CD8-positive, alpha-beta memory T cell (primary cell): ENCODE measurements around the gene FOXK1. TPM values are rescaled to one million over a fixed set of nuclear protein-coding genes. Genes with fewer than 3 reads are reported as not detected.

ENCODE experiments used
- CTCF ChIA-PET: fragments of 350-600 bp; sonication (Branson Sonifier 250); formaldehyde crosslinking; loops from one replicate; lab custom pipeline; 2021; ENCODE audit warnings: antibody characterized with exemption; lab: Charles Lee
- POLR2A ChIA-PET: fragments of 350-600 bp; sonication (Branson Sonifier 250); formaldehyde crosslinking; loops from one replicate; lab custom pipeline; 2021; ENCODE audit warnings: antibody characterized with exemption; lab: Charles Lee
- DNase-seq, 5 donors: peaks; one replicate each; pipeline versions ENCODE4 v3.0.0 to v3.0.0-alpha.2; 2020 to 2022; ENCODE audit warnings: mixed read lengths in 1 of 5
- H3K27ac ChIP-seq: one replicate; pipeline ENCODE4 v1.7.0; 2013; ENCODE audit warnings: low read depth, mild to moderate bottlenecking, low read length, moderate library complexity
- H3K27me3 ChIP-seq: 2 replicates; pipeline ENCODE4 v1.7.0; 2013; ENCODE audit warnings: low read length, mild to moderate bottlenecking; ENCODE audit not compliant: insufficient read depth, poor library complexity, severe bottlenecking
- H3K36me3 ChIP-seq: 2 replicates; pipeline ENCODE4 v1.7.0; 2013; ENCODE audit warnings: mild to moderate bottlenecking, low read length, moderate library complexity; ENCODE audit not compliant: insufficient read depth
- H3K4me1 ChIP-seq: 2 replicates; pipeline ENCODE4 v1.7.0; 2013; ENCODE audit warnings: mild to moderate bottlenecking, low read length, moderate library complexity; ENCODE audit not compliant: insufficient read depth
- H3K4me3 ChIP-seq: 2 replicates; pipeline ENCODE4 v1.7.0; 2013; ENCODE audit warnings: mild to moderate bottlenecking, low read length
- H3K9me3 ChIP-seq: 2 replicates; pipeline ENCODE4 v1.7.0; 2013; ENCODE audit warnings: mild to moderate bottlenecking, low read length
- H3K27ac Mint-ChIP-seq, 8 donors: one replicate each; pipeline ENCODE4 v1.8.0; 2020 to 2021; ENCODE audit warnings: mixed read lengths in 8 of 8, mild to moderate bottlenecking in 6 of 8, inconsistent platforms in 3 of 8, moderate library complexity in 3 of 8
- H3K27me3 Mint-ChIP-seq, 2 donors: one replicate each; pipeline ENCODE4 v1.8.0; 2020 to 2021; ENCODE audit warnings: mixed read lengths in 2 of 2, mild to moderate bottlenecking in 1 of 2, moderate library complexity in 1 of 2
- H3K36me3 Mint-ChIP-seq, 3 donors: one replicate each; pipeline ENCODE4 v1.8.0; 2020 to 2021; ENCODE audit warnings: mixed read lengths in 3 of 3, inconsistent platforms in 1 of 3, mild to moderate bottlenecking in 1 of 3
- H3K4me1 Mint-ChIP-seq, 3 donors: one replicate each; pipeline ENCODE4 v1.8.0; 2020 to 2021; ENCODE audit warnings: mixed read lengths in 3 of 3, inconsistent platforms in 1 of 3, mild to moderate bottlenecking in 1 of 3
- H3K4me3 Mint-ChIP-seq, 7 donors: one replicate each; pipeline ENCODE4 v1.8.0; 2020 to 2021; ENCODE audit warnings: mixed read lengths in 7 of 7, mild to moderate bottlenecking in 6 of 7, moderate library complexity in 4 of 7, inconsistent platforms in 2 of 7
- H3K9me3 Mint-ChIP-seq, 5 donors: one replicate each; pipeline ENCODE4 v1.8.0; 2020 to 2022; ENCODE audit warnings: mixed read lengths in 5 of 5, mild to moderate bottlenecking in 3 of 5, moderate library complexity in 2 of 5, inconsistent platforms in 1 of 5
- polyA plus RNA-seq: library from polyadenylated mRNA; unstranded; fragments of 300-500 nt; fragmentation: Illumina TruSeq; gene quantifications from one replicate; pipeline ENCODE4 v1.2.3, GENCODE V29; 2021
- total RNA-seq, 2 experiments: library from RNA; stranded (reverse); gene quantifications; one replicate each; pipeline ENCODE4 v1.2.3, GENCODE V29; 2021

FOXK1 gene
- total and polyA plus RNA-seq, 3 experiments from 2014 or later: 4.5 to 38.4 (median 35.6) TPM

DNA sequence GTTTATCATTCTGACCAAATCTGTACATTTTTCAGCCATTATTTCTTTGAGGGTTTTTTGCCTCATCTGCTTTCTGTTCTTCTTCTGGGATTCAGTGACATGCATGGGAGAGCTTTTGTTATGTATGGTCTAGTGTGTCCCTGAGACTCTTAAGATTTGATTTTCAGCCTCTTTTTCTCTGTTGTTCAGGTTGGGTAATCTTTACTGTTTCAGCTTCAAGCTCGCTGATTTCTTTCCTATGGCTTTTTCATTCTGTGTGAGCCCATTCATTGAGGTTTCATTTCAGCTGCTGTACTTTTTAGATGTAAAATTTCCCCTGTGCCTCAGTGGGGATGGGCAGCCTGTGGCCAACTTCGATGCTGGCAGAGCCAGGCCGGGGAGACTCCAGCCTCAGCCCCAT, 38.1 kb downstream of the FOXK1 start:
- no peak for DNase-seq
- H3K9me3 Mint-ChIP-seq: no peaks in the 10 kb centered on the region
- H3K4me3 ChIP-seq: no peak overlapping the region
- peaks cover 0 to 60% (median 3%) of the 10 kb centered on the region in 3 donors for H3K36me3 Mint-ChIP-seq
- peaks cover 12% of the 10 kb centered on the region for H3K4me1 ChIP-seq
- H3K4me3 Mint-ChIP-seq: no peak overlapping the region
- no peaks in the 10 kb centered on the region for H3K27me3 ChIP-seq
- H3K4me1 Mint-ChIP-seq: peaks cover 42 to 80% (median 73%) of the 10 kb centered on the region in 3 donors
- H3K27ac ChIP-seq: no peak overlapping the region
- ChIA-PET POLR2A (no interaction called here), CTCF (no interaction called here)
- H3K36me3 ChIP-seq: no peaks in the 10 kb centered on the region
- peaks cover 0 to 3% of the 10 kb centered on the region in 2 donors for H3K27me3 Mint-ChIP-seq
- H3K27ac Mint-ChIP-seq: peak overlapping the region in 4 of 8 donors; percentile 35 to 65 (median 54)
- H3K9me3 ChIP-seq: no peaks in the 10 kb centered on the region

DNA sequence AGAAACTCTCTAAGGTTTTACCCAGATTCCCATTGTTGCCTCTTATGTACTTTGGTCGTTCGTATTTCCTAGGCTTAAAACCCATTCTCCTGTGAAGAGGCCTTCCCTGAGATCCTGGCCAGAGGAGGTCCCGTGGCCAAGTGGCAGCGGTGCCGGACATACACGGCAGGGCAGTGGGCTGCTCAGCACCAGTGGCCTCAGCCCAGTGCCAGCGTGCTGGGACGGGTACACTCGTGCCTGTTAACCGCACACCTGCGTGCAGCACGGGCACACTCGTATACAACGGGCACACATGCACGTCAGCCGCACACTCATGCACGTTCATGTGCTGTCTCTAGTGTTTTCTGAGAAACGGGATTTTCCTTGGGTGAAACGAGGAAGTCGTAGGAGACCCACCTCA, 40.2 kb downstream of the FOXK1 start:
- CTCF ChIA-PET: no interaction called here
- DNase-seq: no peak
- H3K36me3 ChIP-seq: no peaks in the 10 kb centered on the region
- peaks cover 12% of the 10 kb centered on the region for H3K4me1 ChIP-seq
- H3K4me3 ChIP-seq: no peak overlapping the region
- Mint-ChIP-seq H3K27ac (no peak overlapping the region), H3K27me3 (peaks cover 0 to 3% of the 10 kb centered on the region in 2 donors), H3K4me3 (no peak overlapping the region), H3K9me3 (no peaks in the 10 kb centered on the region), H3K4me1 (peaks cover 37 to 72% (median 68%) of the 10 kb centered on the region in 3 donors), H3K36me3 (peaks cover 0 to 66% (median 3%) of the 10 kb centered on the region in 3 donors)
- POLR2A ChIA-PET: no interaction called here
- H3K27ac ChIP-seq: no peak overlapping the region
- no peaks in the 10 kb centered on the region for H3K9me3 ChIP-seq
- no peaks in the 10 kb centered on the region for H3K27me3 ChIP-seq

DNA sequence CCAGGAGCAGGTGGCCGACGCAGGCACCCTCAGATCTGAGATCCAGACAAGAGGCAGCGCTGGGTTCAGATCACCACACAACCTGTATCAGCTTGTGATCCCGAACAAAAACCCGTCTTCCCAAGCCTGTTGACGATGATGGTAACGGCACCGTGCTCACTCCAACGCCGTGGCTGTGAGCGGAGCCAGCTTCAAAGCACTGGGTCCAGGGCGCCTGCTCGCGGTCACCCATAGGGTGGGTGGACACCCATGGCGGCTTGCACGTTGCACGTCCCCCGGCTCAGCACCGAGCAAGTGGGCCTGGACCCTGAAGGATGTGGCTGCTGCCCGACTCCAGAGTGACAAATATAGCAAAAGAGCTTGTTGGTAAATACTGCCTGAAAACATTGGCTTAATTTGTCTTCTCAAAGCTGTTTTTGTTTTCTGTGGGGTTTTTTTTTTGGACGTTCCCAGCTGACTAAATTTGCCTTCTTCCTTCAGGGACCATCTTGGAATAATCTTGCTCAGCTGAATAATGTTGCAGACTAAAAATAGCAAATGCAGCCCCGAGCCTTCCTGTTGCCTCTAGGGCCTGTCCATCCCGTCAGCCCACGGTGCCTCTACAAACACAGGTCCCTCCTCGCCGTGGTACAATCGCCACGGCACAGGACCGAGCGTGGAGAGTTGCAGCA, 41.0 kb downstream of the FOXK1 start:
- no peak overlapping the region for H3K4me3 ChIP-seq
- H3K36me3 Mint-ChIP-seq: peaks cover 0 to 66% (median 3%) of the 10 kb centered on the region in 3 donors
- H3K9me3 ChIP-seq: no peaks in the 10 kb centered on the region
- H3K27ac ChIP-seq: no peak overlapping the region
- POLR2A ChIA-PET: interaction anchor here (0.5 kb wide), 1 partner anchor 673 kb away, joined by 3 read pairs; no protein-coding TSS in a partner anchor
- peak overlapping the region in 2 of 8 donors; percentile 14 to 38 for H3K27ac Mint-ChIP-seq
- CTCF ChIA-PET: interaction anchor here (1.2 kb wide), 1 partner anchor 23 kb away, joined by 4 read pairs; no protein-coding TSS in a partner anchor
- no peaks in the 10 kb centered on the region for H3K9me3 Mint-ChIP-seq
- H3K4me1 Mint-ChIP-seq: peaks cover 35 to 67% (median 60%) of the 10 kb centered on the region in 3 donors
- no peaks in the 10 kb centered on the region for H3K36me3 ChIP-seq
- peaks cover 12% of the 10 kb centered on the region for H3K4me1 ChIP-seq
- H3K27me3 ChIP-seq: no peaks in the 10 kb centered on the region
- H3K27me3 Mint-ChIP-seq: peaks cover 0 to 2% of the 10 kb centered on the region in 2 donors
- DNase-seq: no peak
- no peak overlapping the region for H3K4me3 Mint-ChIP-seq

DNA sequence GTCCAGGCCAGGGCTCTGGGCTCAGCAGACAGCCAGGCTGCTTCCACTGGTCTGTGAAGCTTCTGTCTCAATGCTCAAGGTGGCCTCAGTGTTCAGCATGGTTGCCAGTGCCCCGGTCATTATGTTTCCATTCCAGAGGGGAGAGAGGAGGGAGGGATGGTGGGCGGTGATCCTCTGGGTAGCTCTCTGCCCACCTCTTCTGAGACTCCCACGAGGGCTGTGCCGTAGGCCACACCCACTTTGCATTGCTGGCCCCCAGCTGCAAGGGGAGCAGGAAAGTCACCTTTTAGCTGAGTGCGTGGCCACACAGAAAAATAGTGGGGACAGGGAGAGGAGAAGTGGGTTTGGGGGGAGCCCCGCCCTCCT, 42.5 kb downstream of the FOXK1 start:
- peak overlapping the region; percentile 64 for H3K4me3 ChIP-seq
- peaks cover 0 to 64% (median 5%) of the 10 kb centered on the region in 3 donors for H3K36me3 Mint-ChIP-seq
- peak overlapping the region; percentile 83 to 93 (median 87) for H3K4me3 Mint-ChIP-seq

DNA sequence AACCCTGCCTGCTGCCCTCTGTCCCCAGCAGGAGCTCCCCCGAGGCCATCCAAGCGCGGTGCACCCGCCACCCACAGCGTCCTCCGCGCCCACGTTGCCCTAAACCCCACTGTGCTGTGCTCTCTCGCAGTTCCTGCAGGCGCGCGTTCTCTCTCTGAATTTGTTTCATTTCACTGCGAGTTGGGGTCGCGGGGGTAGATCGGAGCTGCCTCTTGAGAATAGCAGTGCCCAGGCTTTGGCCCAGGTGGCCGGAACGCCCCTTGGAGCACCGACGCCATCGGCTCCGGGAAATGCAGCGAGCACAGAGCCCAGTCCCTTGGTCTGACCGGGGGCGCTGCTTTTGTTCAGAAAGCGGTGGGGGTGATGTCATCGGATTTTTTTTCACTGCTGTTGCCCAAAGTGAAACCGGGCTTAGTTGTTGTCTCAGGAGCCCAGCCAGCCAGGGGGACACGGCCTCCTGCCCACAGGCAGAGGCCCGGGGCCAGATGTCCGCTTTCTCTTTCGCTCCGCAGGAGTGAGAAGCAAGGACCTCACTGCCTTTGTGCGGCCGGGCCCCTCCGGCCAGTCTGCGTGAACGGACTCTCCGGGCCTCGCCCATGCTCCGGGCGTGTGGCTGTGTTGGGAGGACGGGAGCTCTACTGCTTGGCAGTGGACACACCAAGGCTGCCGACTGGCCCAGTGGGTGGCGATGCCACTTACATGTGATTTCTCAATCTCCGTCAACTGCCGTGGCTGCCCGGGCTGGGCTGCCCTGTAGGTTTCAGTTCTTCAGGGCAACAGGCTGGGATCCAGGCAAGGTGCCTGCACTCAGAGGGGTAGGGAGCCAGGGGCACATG, 43.1 kb downstream of the FOXK1 start:
- peaks cover 14% of the 10 kb centered on the region for H3K4me1 ChIP-seq
- DNase-seq: peak; percentile 22 to 81 (median 57)
- Mint-ChIP-seq H3K27ac (peak overlapping the region; percentile 32 to 96 (median 90)), H3K27me3 (peaks cover 0 to under 1% of the 10 kb centered on the region in 2 donors), H3K9me3 (no peaks in the 10 kb centered on the region), H3K4me1 (peaks cover 29 to 64% (median 54%) of the 10 kb centered on the region in 3 donors), H3K4me3 (peak overlapping the region; percentile 83 to 93 (median 87)), H3K36me3 (peaks cover 0 to 61% (median 4%) of the 10 kb centered on the region in 3 donors)
- ChIA-PET CTCF (interaction anchor here (0.9 to 2.0 kb wide), 4 partner anchors 29 to 114 kb away, joined by 3 to 8 read pairs (median 4); no protein-coding TSS in a partner anchor), POLR2A (interaction anchor here (0.8 to 0.9 kb wide), 2 partner anchors 50 to 83 kb away, joined by 3 to 6 read pairs; partner anchors contain the start of gene AP5Z1)
- peak overlapping the region; percentile 64 for H3K4me3 ChIP-seq
- H3K9me3 ChIP-seq: no peaks in the 10 kb centered on the region
- H3K27ac ChIP-seq: peak overlapping the region; percentile 9
- no peaks in the 10 kb centered on the region for H3K27me3 ChIP-seq
- no peaks in the 10 kb centered on the region for H3K36me3 ChIP-seq

More for the DNA sequence above, 42.5 kb downstream of the FOXK1 start:
- ChIA-PET CTCF (interaction anchor here (0.9 to 2.0 kb wide), 4 partner anchors 30 to 113 kb away, joined by 3 to 8 read pairs (median 4); no protein-coding TSS in a partner anchor), POLR2A (interaction anchor here (0.8 to 0.9 kb wide), 2 partner anchors 51 to 83 kb away, joined by 3 to 6 read pairs; partner anchors contain the start of gene AP5Z1)
- H3K36me3 ChIP-seq: no peaks in the 10 kb centered on the region
- no peak for DNase-seq
- no peak overlapping the region for H3K27ac ChIP-seq
- no peaks in the 10 kb centered on the region for H3K9me3 ChIP-seq
- peak overlapping the region; percentile 32 to 96 (median 88) for H3K27ac Mint-ChIP-seq
- no peaks in the 10 kb centered on the region for H3K27me3 ChIP-seq
- peaks cover 12% of the 10 kb centered on the region for H3K4me1 ChIP-seq
- peaks cover 0 to 2% of the 10 kb centered on the region in 2 donors for H3K27me3 Mint-ChIP-seq
- H3K9me3 Mint-ChIP-seq: no peaks in the 10 kb centered on the region
- peaks cover 31 to 66% (median 56%) of the 10 kb centered on the region in 3 donors for H3K4me1 Mint-ChIP-seq

DNA sequence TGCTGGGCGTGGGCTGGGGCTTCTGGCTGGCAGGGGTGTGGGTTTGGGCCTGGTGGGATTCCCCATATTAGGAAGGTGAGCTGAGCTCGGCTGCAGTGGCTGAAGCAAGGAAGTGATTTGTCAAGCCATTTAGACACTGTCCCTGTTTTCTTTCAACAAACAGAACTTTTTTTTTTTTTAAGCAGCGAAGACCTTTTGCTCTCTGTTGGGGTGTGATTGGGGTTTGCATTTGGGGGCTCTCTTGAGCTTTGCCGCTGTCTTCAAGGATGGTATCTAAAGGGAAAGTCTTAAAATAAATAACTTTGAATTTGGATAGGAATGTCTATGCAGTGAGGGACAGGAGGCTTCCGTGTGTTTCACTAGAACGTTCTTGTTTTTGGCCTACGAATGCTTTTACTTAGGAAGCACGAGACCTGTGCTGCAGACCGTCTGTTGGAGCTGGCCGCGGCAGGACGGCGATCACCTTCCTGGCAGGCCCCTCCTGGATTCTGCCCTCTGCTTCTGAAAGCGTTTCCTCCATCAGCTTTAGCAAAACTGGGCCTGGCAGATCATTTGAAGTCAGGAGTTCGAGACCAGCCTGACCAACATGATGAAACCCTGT, 43.9 kb downstream of the FOXK1 start:
- Mint-ChIP-seq H3K36me3 (peaks cover 0 to 57% (median 4%) of the 10 kb centered on the region in 3 donors), H3K4me3 (peak overlapping the region; percentile 83 to 93 (median 87)), H3K27me3 (no peaks in the 10 kb centered on the region), H3K27ac (peak overlapping the region; percentile 32 to 92 (median 87)), H3K9me3 (no peaks in the 10 kb centered on the region), H3K4me1 (peaks cover 31 to 65% (median 52%) of the 10 kb centered on the region in 3 donors)
- Histone ChIP-seq H3K27me3 (no peaks in the 10 kb centered on the region), H3K27ac (no peak overlapping the region), H3K4me3 (no peak overlapping the region), H3K9me3 (no peaks in the 10 kb centered on the region), H3K4me1 (peaks cover 21% of the 10 kb centered on the region), H3K36me3 (no peaks in the 10 kb centered on the region)
- CTCF ChIA-PET: no interaction called here
- POLR2A ChIA-PET: no interaction called here
- no peak for DNase-seq

DNA sequence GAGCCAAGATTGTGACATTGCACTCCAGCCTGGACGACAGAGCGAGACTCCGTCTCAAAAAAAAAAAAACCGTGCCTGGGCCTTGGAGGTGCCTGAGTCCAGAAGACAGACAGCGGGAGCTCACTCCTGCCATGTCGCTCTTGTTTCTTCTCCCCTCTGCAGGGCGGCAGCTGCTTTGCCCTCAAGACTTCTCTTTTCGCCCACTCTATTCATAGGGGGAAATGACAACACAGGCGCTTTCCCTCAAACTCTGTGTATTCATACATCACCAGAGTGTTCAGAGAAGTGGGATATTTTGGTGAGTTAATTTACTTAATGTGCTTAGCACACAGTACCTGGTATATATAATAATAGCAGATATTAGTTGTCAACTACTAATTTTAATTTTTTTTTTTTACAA, 44.5 kb downstream of the FOXK1 start:
- peak in 1 of 5 donors; percentile 39 for DNase-seq
- POLR2A ChIA-PET: no interaction called here
- peaks cover 31 to 66% (median 52%) of the 10 kb centered on the region in 3 donors for H3K4me1 Mint-ChIP-seq
- H3K27me3 Mint-ChIP-seq: no peaks in the 10 kb centered on the region
- H3K9me3 Mint-ChIP-seq: no peaks in the 10 kb centered on the region
- Histone ChIP-seq H3K27me3 (no peaks in the 10 kb centered on the region), H3K36me3 (no peaks in the 10 kb centered on the region), H3K4me1 (peaks cover 24% of the 10 kb centered on the region), H3K27ac (no peak overlapping the region), H3K4me3 (no peak overlapping the region), H3K9me3 (no peaks in the 10 kb centered on the region)
- CTCF ChIA-PET: no interaction called here
- H3K4me3 Mint-ChIP-seq: peak overlapping the region in 4 of 7 donors; percentile 43 to 93 (median 68)
- peak overlapping the region in 6 of 8 donors; percentile 32 to 82 (median 70) for H3K27ac Mint-ChIP-seq
- H3K36me3 Mint-ChIP-seq: peaks cover 0 to 54% (median 4%) of the 10 kb centered on the region in 3 donors
